HEK293 (cell line): Measurements from ENCODE around the gene CCHCR1.

Experiments
- CTCF ChIA-PET: fragments of 350-600 bp; formaldehyde crosslinking; extraction: SDS; loops from one replicate; lab custom pipeline; 2021; ENCODE audit warnings: antibody characterized with exemption; lab: Yijun Ruan, JAX
- POLR2A ChIA-PET: fragments of 300-600 bp; formaldehyde crosslinking; extraction: SDS; loops from one replicate; lab custom pipeline; 2020; ENCODE audit warnings: antibody characterized with exemption, inconsistent platforms; lab: Yijun Ruan, JAX
- H3K27ac ChIP-seq: fragments of 200-500 bp; sonication (Bioruptor generic); 2 replicates; pipeline ENCODE4 v1.5.1; 2014; ENCODE audit warnings: low read depth, low read length, control low read depth, inconsistent platforms; ENCODE audit errors: extremely low read depth
- H3K36me3 ChIP-seq, 2 experiments: fragments of 200-500 bp in 1 of 2; sonication (Bioruptor generic) in 1 of 2; 1 replicate in 1 of 2; 2 replicates in 1 of 2; pipeline ENCODE4 v1.5.1; 2014 to 2017; ENCODE audit warnings: inconsistent platforms in 2 of 2, low read length in 2 of 2; ENCODE audit not compliant: control insufficient read depth in 2 of 2, insufficient read depth in 1 of 2
- H3K4me1 ChIP-seq: fragments of 200-500 bp; sonication (Bioruptor generic); 2 replicates; pipeline ENCODE4 v1.5.1; 2014; ENCODE audit warnings: mild to moderate bottlenecking, low read length, inconsistent platforms; ENCODE audit not compliant: control insufficient read depth, insufficient read depth
- H3K4me3 ChIP-seq: 2 replicates; pipeline ENCODE4 v1.5.1; 2011; ENCODE audit warnings: low read depth, mild to moderate bottlenecking, control low read depth, low read length, moderate library complexity
- H3K9me3 ChIP-seq: fragments of 200-500 bp; sonication (Bioruptor generic); 2 replicates; pipeline ENCODE4 v1.5.1; 2014; ENCODE audit warnings: low read depth, low read length, inconsistent platforms; ENCODE audit not compliant: control insufficient read depth, insufficient read depth
- EGR2 ChIP-seq: fragments of 450-650 bp; formaldehyde crosslinking; IDR thresholded peaks from 2 replicates; pipeline ENCODE4 v1.5.1; 2016; ENCODE audit warnings: low read depth, missing biosample characterization, missing genetic modification characterization
- KLF16 ChIP-seq: fragments of 450-650 bp; formaldehyde crosslinking; IDR thresholded peaks from 2 replicates; pipeline ENCODE4 v1.5.1; 2017; ENCODE audit warnings: missing biosample characterization, missing genetic modification characterization
- KLF9 ChIP-seq: fragments of 450-650 bp; formaldehyde crosslinking; IDR thresholded peaks from 2 replicates; pipeline ENCODE4 v1.5.1; 2016; ENCODE audit warnings: missing biosample characterization, missing genetic modification characterization, low read depth
- MZF1 ChIP-seq: fragments of 450-650 bp; formaldehyde crosslinking; IDR thresholded peaks from 2 replicates; pipeline ENCODE4 v1.5.1; 2017; ENCODE audit warnings: missing biosample characterization, missing genetic modification characterization, borderline replicate concordance
- PATZ1 ChIP-seq: fragments of 450-650 bp; formaldehyde crosslinking; IDR thresholded peaks from 2 replicates; pipeline ENCODE4 v1.5.1; 2016; ENCODE audit warnings: missing biosample characterization, missing genetic modification characterization
- SCRT1 ChIP-seq: fragments of 450-650 bp; formaldehyde crosslinking; IDR thresholded peaks from 2 replicates; pipeline ENCODE4 v1.5.1; 2016; ENCODE audit warnings: missing biosample characterization, missing genetic modification characterization, borderline replicate concordance
- SP7 ChIP-seq: fragments of 450-650 bp; formaldehyde crosslinking; IDR thresholded peaks from 2 replicates; pipeline ENCODE4 v1.5.1; 2016; ENCODE audit warnings: missing biosample characterization, missing genetic modification characterization
- ZBTB17 ChIP-seq: fragments of 450-650 bp; formaldehyde crosslinking; IDR thresholded peaks from 2 replicates; pipeline ENCODE4 v1.5.1; 2016; ENCODE audit warnings: missing biosample characterization, missing genetic modification characterization
- ZBTB20 ChIP-seq: fragments of 450-650 bp; formaldehyde crosslinking; IDR thresholded peaks from 2 replicates; pipeline ENCODE4 v1.5.1; 2016; ENCODE audit warnings: missing biosample characterization, missing genetic modification characterization
- ZFHX2 ChIP-seq: fragments of 450-650 bp; formaldehyde crosslinking; conservative IDR thresholded peaks from 2 replicates; pipeline ENCODE4 v1.5.1; 2016; ENCODE audit warnings: missing biosample characterization, missing genetic modification characterization
- ZIC2 ChIP-seq: fragments of 450-650 bp; formaldehyde crosslinking; IDR thresholded peaks from 2 replicates; pipeline ENCODE4 v1.5.1; 2016; ENCODE audit warnings: missing biosample characterization, missing genetic modification characterization
- ZNF10 ChIP-seq: fragments of 450-650 bp; formaldehyde crosslinking; IDR thresholded peaks from 2 replicates; pipeline ENCODE4 v1.5.1; 2017; ENCODE audit warnings: missing biosample characterization, missing genetic modification characterization
- ZNF114 ChIP-seq: fragments of 450-650 bp; formaldehyde crosslinking; IDR thresholded peaks from 2 replicates; pipeline ENCODE4 v1.5.0; 2017; ENCODE audit warnings: missing biosample characterization, missing genetic modification characterization
- ZNF121 ChIP-seq: fragments of 450-650 bp; formaldehyde crosslinking; IDR thresholded peaks from 2 replicates; pipeline ENCODE4 v1.5.1; 2016; ENCODE audit warnings: missing biosample characterization, missing genetic modification characterization
- ZNF18 ChIP-seq: fragments of 450-650 bp; formaldehyde crosslinking; IDR thresholded peaks from 2 replicates; pipeline ENCODE4 v1.5.1; 2016; ENCODE audit warnings: missing biosample characterization, missing genetic modification characterization
- ZNF2 ChIP-seq: fragments of 450-650 bp; formaldehyde crosslinking; IDR thresholded peaks from 2 replicates; pipeline ENCODE4 v1.5.1; 2016; ENCODE audit warnings: missing biosample characterization, missing genetic modification characterization
- ZNF223 ChIP-seq: fragments of 450-650 bp; formaldehyde crosslinking; IDR thresholded peaks from 2 replicates; pipeline ENCODE4 v1.5.1; 2016; ENCODE audit warnings: missing biosample characterization, missing genetic modification characterization
- ZNF366 ChIP-seq: fragments of 450-650 bp; formaldehyde crosslinking; conservative IDR thresholded peaks from 2 replicates; pipeline ENCODE4 v1.5.1; 2016; ENCODE audit warnings: missing biosample characterization, missing genetic modification characterization
- ZNF416 ChIP-seq: fragments of 450-650 bp; formaldehyde crosslinking; IDR thresholded peaks from 2 replicates; pipeline ENCODE4 v1.5.1; 2016; ENCODE audit warnings: missing biosample characterization, missing genetic modification characterization
- ZNF529 ChIP-seq: fragments of 450-650 bp; formaldehyde crosslinking; IDR thresholded peaks from 2 replicates; pipeline ENCODE4 v1.5.1; 2017; ENCODE audit warnings: missing genetic modification characterization, missing biosample characterization; ENCODE audit not compliant: insufficient replicate concordance
- ZNF621 ChIP-seq: fragments of 450-650 bp; formaldehyde crosslinking; IDR thresholded peaks from 2 replicates; pipeline ENCODE4 v1.5.1; 2017; ENCODE audit warnings: missing biosample characterization, missing genetic modification characterization
- ZNF629 ChIP-seq: fragments of 450-650 bp; formaldehyde crosslinking; IDR thresholded peaks from 2 replicates; pipeline ENCODE4 v1.5.1; 2017; ENCODE audit warnings: missing biosample characterization, missing genetic modification characterization
- ZNF645 ChIP-seq: fragments of 450-650 bp; formaldehyde crosslinking; IDR thresholded peaks from 2 replicates; pipeline ENCODE4; 2016; ENCODE audit warnings: missing biosample characterization, missing genetic modification characterization
- ZNF658 ChIP-seq: fragments of 450-650 bp; formaldehyde crosslinking; IDR thresholded peaks from 2 replicates; pipeline ENCODE4; 2016; ENCODE audit warnings: missing biosample characterization, missing genetic modification characterization
- ZNF768 ChIP-seq: fragments of 450-650 bp; formaldehyde crosslinking; IDR thresholded peaks from 2 replicates; pipeline ENCODE4 v1.5.1; 2018; ENCODE audit warnings: missing biosample characterization, mild to moderate bottlenecking, missing genetic modification characterization
- ZSCAN18 ChIP-seq: fragments of 450-650 bp; formaldehyde crosslinking; IDR thresholded peaks from 2 replicates; pipeline ENCODE4 v1.5.1; 2016; ENCODE audit warnings: missing biosample characterization, missing genetic modification characterization

CCHCR1 gene

GRCh38 chr6:31125586-31126363 lies 31.8 kb downstream of the CCHCR1 start (continued):
- no peak for TF ChIP-seq ZNF223 (tag by site-specific recombination)
- TF ChIP-seq, all 188 proteins: peak for 0

GRCh38 chr6:31125162-31125561 lies 32.4 kb downstream of the CCHCR1 start:
- peak; percentile 64 for TF ChIP-seq ZIC2 (tag by site-specific recombination)
- TF ChIP-seq PATZ1 (tag by site-specific recombination) = 0 out of 2 replicates have a peak, but pooled peaks have one; percentile 10
- no peak for TF ChIP-seq ZNF18 (tag by site-specific recombination)
- TF ChIP-seq ZNF10 (tag by site-specific recombination) = peak; percentile 57; the same call in 1 of the 2 replicates
- no peak for TF ChIP-seq ZNF621 (tag by site-specific recombination)
- TF ChIP-seq MZF1 = no peak
- TF ChIP-seq ZNF114 (tag by site-specific recombination) = no peak
- no peak for TF ChIP-seq KLF9 (tag by site-specific recombination)
- TF ChIP-seq SP7 (tag by site-specific recombination) = 0 out of 2 replicates have a peak, but pooled peaks have one; percentile 14
- TF ChIP-seq ZNF366 (tag by site-specific recombination) = peak; percentile 22; the same call in 1 of the 2 replicates
- TF ChIP-seq ZBTB17 (tag by site-specific recombination) = 0 out of 2 replicates have a peak, but pooled peaks have one; percentile 11
- TF ChIP-seq EGR2 = peak; percentile 74
- TF ChIP-seq ZFHX2 (tag by site-specific recombination) = peak; percentile 78
- no peak for TF ChIP-seq ZNF121 (tag by site-specific recombination)
- Histone ChIP-seq H3K27ac (no peak overlapping the region), H3K9me3 (no peaks in the 10 kb centered on the region), H3K4me3 (no peak overlapping the region), H3K36me3 (no peaks in the 10 kb centered on the region), H3K4me1 (peaks cover 10% of the 10 kb centered on the region)
- POLR2A ChIA-PET = no interaction called here
- CTCF ChIA-PET = interaction anchor here (0.6 to 11.3 kb wide), 9 partner anchors 9 to 1088 kb away, joined by 3 to 100 read pairs (median 10); partner anchors contain the start of genes C6orf15, PSORS1C1 and PSORS1C2

GRCh38 chr6:31122791-31123706 lies 34.6 kb downstream of the CCHCR1 start:
- Histone ChIP-seq H3K9me3 (no peaks in the 10 kb centered on the region), H3K4me1 (peaks cover 10% of the 10 kb centered on the region), H3K27ac (no peak overlapping the region), H3K4me3 (no peak overlapping the region), H3K36me3 (no peaks in the 10 kb centered on the region)
- ChIA-PET POLR2A (no interaction called here), CTCF (interaction anchor here (1.0 to 11.3 kb wide), 3 partner anchors 36 to 244 kb away, joined by 3 to 100 read pairs (median 11); no protein-coding TSS in a partner anchor)
- TF ChIP-seq ZNF645 (tag by site-specific recombination) (no peak), ZSCAN18 (tag by site-specific recombination) (no peak), ZNF768 (tag by site-specific recombination) (no peak), SCRT1 (tag by site-specific recombination) (no peak), ZNF416 (tag by site-specific recombination) (no peak), ZNF529 (tag by site-specific recombination) (no peak), KLF16 (tag by site-specific recombination) (peak; percentile 63; the same call in 1 of the 2 replicates), ZNF2 (tag by site-specific recombination) (no peak), ZNF629 (tag by site-specific recombination) (peak; percentile 79), ZNF658 (tag by site-specific recombination) (no peak), ZBTB20 (tag by site-specific recombination) (no peak)
